Peyer's patch (tissue), 4 donors: ENCODE measurements around the gene RPL18A. TPM values are rescaled to one million over a fixed set of nuclear protein-coding genes. Genes with fewer than 3 reads are reported as not detected.

Source experiments
- DNase-seq, 3 donors: peaks; one replicate each; pipeline ENCODE4 v3.0.0-alpha.2; 2017 to 2019
- H3K27ac ChIP-seq, 4 donors: fragments of 200-600 bp; sonication (generic); one replicate each; pipeline ENCODE4 v1.5.1; 2016 to 2019
- H3K27me3 ChIP-seq, 2 donors: fragments of 200-600 bp; sonication (generic); one replicate each; pipeline ENCODE4 v1.5.1; 2019
- H3K36me3 ChIP-seq, 3 donors: fragments of 200-600 bp; sonication (generic); one replicate each; pipeline ENCODE4 v1.5.1; 2016 to 2019
- H3K4me1 ChIP-seq, 4 donors: fragments of 200-600 bp; sonication (generic); one replicate each; pipeline ENCODE4 v1.5.1; 2016 to 2019
- H3K4me3 ChIP-seq, 4 donors: fragments of 200-600 bp; sonication (generic); 1 replicate in 3 of 4; 2 replicates in 1 of 4; pipeline ENCODE4 v1.5.1; 2016 to 2019; ENCODE audit warnings: mild to moderate bottlenecking in 1 of 4
- H3K9me3 ChIP-seq, 4 donors: fragments of 200-600 bp; sonication (generic); one replicate each; pipeline ENCODE4 v1.5.1; 2016 to 2019; ENCODE audit warnings: mild to moderate bottlenecking in 1 of 4
- POLR2A ChIP-seq, 2 donors: fragments of 450-650 bp; IDR thresholded peaks; one replicate each; pipeline ENCODE4 v1.5.1; 2017; ENCODE audit warnings: antibody characterized with exemption in 2 of 2, mild to moderate bottlenecking in 2 of 2, moderate library complexity in 2 of 2
- total RNA-seq, 4 donors: library from RNA; depleted of rRNA; stranded (reverse); fragments of >200 nt; gene quantifications; one replicate each; pipeline ENCODE4 v1.1.0, GENCODE V29; 2016
- TF ChIP-seq, protein P1 (sequence below), 6 experiments: fragments of 450-650 bp in 4 of 6; fragments of 200-600 bp in 2 of 6; sonication (generic) in 1 of 6; IDR thresholded peaks; one replicate each; pipeline ENCODE4 v1.5.1; 2017 to 2019; ENCODE audit warnings: antibody characterized with exemption in 6 of 6, mild to moderate bottlenecking in 3 of 6, moderate library complexity in 1 of 6

RPL18A gene
- total RNA-seq, 4 donors from 2014 or later = 456 to 824 (median 599) TPM

DNA sequence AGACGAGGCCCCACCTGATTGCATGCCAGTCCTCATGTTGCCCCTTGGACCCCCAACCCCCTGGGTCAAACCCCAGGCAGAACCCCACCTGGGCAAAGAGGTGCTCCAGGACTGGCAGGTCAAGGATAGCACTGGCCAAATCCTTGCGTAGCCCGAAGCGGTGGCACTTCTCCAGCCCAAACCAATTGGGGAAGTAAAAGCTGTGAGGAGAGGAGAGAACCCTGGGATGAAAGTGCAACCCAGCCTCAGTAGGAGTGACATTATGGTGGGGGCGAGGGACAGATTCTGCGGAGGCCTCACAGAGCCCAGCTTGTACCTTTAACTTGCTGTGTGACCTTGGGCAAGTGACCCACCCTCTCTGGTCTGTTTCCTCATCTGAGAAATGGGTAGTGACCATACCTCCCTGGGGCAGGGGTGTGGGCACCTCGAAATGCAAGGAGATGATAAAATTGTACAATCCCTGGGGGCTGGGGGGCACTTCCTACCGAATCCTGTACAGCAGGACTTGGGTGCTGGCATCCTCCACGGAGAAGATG is 16.4 kb upstream of the RPL18A start:
- TF ChIP-seq POLR2A (IDR thresholded peaks at IDR 0.05) = no peak
- TF ChIP-seq, protein P1, sequence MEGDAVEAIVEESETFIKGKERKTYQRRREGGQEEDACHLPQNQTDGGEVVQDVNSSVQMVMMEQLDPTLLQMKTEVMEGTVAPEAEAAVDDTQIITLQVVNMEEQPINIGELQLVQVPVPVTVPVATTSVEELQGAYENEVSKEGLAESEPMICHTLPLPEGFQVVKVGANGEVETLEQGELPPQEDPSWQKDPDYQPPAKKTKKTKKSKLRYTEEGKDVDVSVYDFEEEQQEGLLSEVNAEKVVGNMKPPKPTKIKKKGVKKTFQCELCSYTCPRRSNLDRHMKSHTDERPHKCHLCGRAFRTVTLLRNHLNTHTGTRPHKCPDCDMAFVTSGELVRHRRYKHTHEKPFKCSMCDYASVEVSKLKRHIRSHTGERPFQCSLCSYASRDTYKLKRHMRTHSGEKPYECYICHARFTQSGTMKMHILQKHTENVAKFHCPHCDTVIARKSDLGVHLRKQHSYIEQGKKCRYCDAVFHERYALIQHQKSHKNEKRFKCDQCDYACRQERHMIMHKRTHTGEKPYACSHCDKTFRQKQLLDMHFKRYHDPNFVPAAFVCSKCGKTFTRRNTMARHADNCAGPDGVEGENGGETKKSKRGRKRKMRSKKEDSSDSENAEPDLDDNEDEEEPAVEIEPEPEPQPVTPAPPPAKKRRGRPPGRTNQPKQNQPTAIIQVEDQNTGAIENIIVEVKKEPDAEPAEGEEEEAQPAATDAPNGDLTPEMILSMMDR (IDR thresholded peaks at IDR 0.05) = no peak
- Histone ChIP-seq H3K36me3 (peaks cover 0 to 5% (median 0%) of the 10 kb centered on the region in 3 donors), H3K9me3 (no peaks in the 10 kb centered on the region), H3K27me3 (no peaks in the 10 kb centered on the region), H3K27ac (no peak overlapping the region), H3K4me3 (no peak overlapping the region), H3K4me1 (peaks cover 0 to 30% (median 9%) of the 10 kb centered on the region in 4 donors)
- DNase-seq = no peak

DNA sequence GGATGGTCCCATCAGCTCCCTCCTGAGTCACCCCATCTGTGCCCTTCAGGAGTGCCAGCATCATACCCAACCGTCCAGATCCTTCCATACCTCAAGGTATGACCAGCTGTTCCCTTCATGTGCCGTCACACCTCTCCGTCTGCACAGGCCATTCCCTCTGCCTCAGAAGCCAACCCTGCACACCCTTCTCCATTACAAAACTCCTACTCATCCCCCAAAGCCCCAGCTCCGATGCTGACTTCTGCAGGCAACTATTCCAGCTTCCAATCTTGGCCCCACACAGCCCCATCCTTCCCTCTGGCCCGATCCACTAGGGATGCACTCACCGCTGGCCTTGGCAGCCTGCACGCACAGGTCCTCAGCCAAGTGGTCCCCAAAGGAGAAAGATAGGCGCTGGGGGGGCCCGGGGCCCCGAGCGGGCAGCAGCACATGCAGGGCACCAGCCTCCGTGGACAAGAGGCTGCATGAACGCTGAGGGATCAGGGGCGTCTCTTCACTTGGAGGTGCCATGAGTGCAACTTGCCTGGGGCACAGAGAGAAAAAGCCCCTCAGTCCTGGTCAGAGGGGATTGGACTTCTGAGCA is 15.7 kb upstream of the RPL18A start:
- no peaks in the 10 kb centered on the region for H3K27me3 ChIP-seq
- H3K27ac ChIP-seq = no peak overlapping the region
- peaks cover 0 to 34% (median 12%) of the 10 kb centered on the region in 4 donors for H3K4me1 ChIP-seq
- peaks cover 0 to 3% (median 0%) of the 10 kb centered on the region in 3 donors for H3K36me3 ChIP-seq
- TF ChIP-seq, protein P1 (IDR thresholded peaks at IDR 0.05) = no peak
- no peak for TF ChIP-seq POLR2A (IDR thresholded peaks at IDR 0.05)
- DNase-seq = no peak
- H3K9me3 ChIP-seq = no peaks in the 10 kb centered on the region
- no peak overlapping the region for H3K4me3 ChIP-seq

GRCh38 chr19:17846146-17846545 is 13.6 kb upstream of the RPL18A start:
- TF ChIP-seq, protein P1 (IDR thresholded peaks at IDR 0.05) = no peak
- TF ChIP-seq POLR2A (IDR thresholded peaks at IDR 0.05) = no peak
- DNase-seq = peak in 1 of 3 donors; percentile 38
- Histone ChIP-seq H3K27ac (peak overlapping the region in 3 of 4 donors; percentile 16 to 99 (median 87)), H3K27me3 (no peaks in the 10 kb centered on the region), H3K9me3 (no peaks in the 10 kb centered on the region), H3K4me1 (peaks cover 0 to 34% (median 12%) of the 10 kb centered on the region in 4 donors), H3K36me3 (no peaks in the 10 kb centered on the region), H3K4me3 (peak overlapping the region in 2 of 4 donors; percentile 49 to 70)

DNA sequence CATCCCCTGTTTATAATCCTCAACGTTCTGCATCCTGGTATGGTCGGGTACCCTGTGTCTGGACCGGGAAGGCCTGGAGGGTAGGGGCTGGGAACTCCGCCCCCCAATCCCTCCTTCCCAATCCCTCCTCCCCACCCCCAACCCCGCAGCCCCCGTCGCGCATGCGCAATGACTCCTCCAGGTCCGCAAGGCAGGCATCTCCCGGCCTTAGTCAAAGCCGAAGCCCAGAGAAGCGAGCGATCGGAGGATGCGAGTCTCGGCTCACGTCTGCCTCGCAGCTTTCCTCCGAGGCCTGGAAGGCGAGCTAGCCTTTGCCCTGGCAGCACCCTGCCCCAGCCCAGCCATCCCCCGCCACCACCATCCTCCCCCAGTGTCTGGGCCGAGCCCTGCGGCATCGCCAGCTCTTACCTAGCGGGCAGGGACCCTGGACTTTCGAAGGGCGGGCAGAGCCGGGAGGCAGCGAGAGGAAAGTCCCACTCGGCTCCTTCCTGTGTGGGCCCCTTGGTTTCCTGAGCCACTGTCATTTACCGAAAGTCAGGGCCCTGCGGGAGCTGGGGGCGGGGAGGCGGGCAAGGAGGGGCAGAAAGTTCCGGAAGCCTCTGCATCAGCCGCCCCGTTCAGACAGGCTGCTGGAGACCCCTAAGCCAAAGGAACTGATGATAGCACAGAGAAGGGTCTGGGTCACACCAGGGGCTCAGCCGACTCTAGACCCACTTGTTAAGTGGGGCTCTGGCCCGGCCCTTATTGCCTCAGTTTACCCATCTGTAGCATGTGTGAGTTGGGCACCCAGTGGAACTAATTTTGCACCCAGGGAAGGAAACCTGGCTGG is 12.0 kb upstream of the RPL18A start, which contains the start of gene JAK3:
TSS of gene JAK3 (minus strand) at position 445 of the 829 bp plus-strand sequence. CDS start 3,565 bp downstream, outside the sequence.
- Histone ChIP-seq H3K4me3 (peak within 1 kb of the TSS; percentile 49 to 70 (median 54)), H3K4me1 (peaks cover 0 to 23% (median 10%) of the 10 kb centered on the region in 4 donors), H3K36me3 (no peaks in the 10 kb centered on the region), H3K27me3 (no peaks in the 10 kb centered on the region), H3K27ac (peak within 1 kb of the TSS; percentile 82 to 99 (median 88)), H3K9me3 (no peaks in the 10 kb centered on the region)
- TF ChIP-seq POLR2A (IDR thresholded peaks at IDR 0.05) = no peak
- TF ChIP-seq, protein P1 (IDR thresholded peaks at IDR 0.05) = no peak
- peak; percentile 66 to 89 (median 89) for DNase-seq

- Histone ChIP-seq H3K36me3 (no peaks in the 10 kb centered on the region), H3K4me1 (peaks cover 0 to 23% (median 10%) of the 10 kb centered on the region in 4 donors), H3K4me3 (no peak overlapping the region), H3K27me3 (no peaks in the 10 kb centered on the region), H3K9me3 (no peaks in the 10 kb centered on the region), H3K27ac (peak overlapping the region; percentile 82 to 99 (median 88))
- DNase-seq = no peak
- TF ChIP-seq POLR2A (IDR thresholded peaks at IDR 0.05) = no peak
- TF ChIP-seq, protein P1 (IDR thresholded peaks at IDR 0.05) = no peak
Measured at GRCh38 chr19:17848595-17849292, 11.0 kb upstream of the RPL18A start.
